A549 (cell line): ENCODE measurements around the gene SORCS2.

Experiments used
- CHD4 ChIP-seq: fragments of 200-600 bp; sonication (generic); IDR thresholded peaks from 2 replicates; pipeline ENCODE4 v1.6.1; 2016; ENCODE audit warnings: antibody characterized with exemption, mild to moderate bottlenecking, borderline replicate concordance
- EHMT2 ChIP-seq: fragments of 200-600 bp; sonication (generic); IDR thresholded peaks from 2 replicates; pipeline ENCODE4 v1.6.1; 2016; ENCODE audit warnings: antibody characterized with exemption, low read depth, mild to moderate bottlenecking, moderate library complexity
- EP300 ChIP-seq, 2 experiments: fragments of >200 bp; sonication (Bioruptor Twin); formaldehyde crosslinking; IDR thresholded peaks; 2 replicates in 1 of 2; 3 replicates in 1 of 2; pipeline ENCODE4 v1.6.1; 2016 to 2017
- HOXA7 ChIP-seq: fragments of 250-450 bp; sonication (Bioruptor Pico); IDR thresholded peaks from 2 replicates; pipeline ENCODE4 v1.5.0; 2020; ENCODE audit warnings: mild to moderate bottlenecking, moderate library complexity
- KDM5A ChIP-seq: fragments of 200-600 bp; sonication (generic); IDR thresholded peaks from 2 replicates; pipeline ENCODE4 v1.6.1; 2016; ENCODE audit warnings: antibody characterized with exemption, mild to moderate bottlenecking
- MAZ ChIP-seq: fragments of 150-350 bp; IDR thresholded peaks from 2 replicates; pipeline ENCODE4 v1.6.1; 2014; ENCODE audit warnings: antibody characterized with exemption, low read depth, low read length, borderline replicate concordance
- POLR2A ChIP-seq: IDR thresholded peaks from 2 replicates; pipeline ENCODE4 v1.6.1; 2012; ENCODE audit warnings: mild to moderate bottlenecking, low read length
- RAD21 ChIP-seq, 2 experiments: fragments of >200 bp in 1 of 2; sonication (Bioruptor Twin) in 1 of 2; formaldehyde crosslinking in 1 of 2; IDR thresholded peaks in 1 of 2; conservative IDR thresholded peaks in 1 of 2; 2 replicates in 1 of 2; 3 replicates in 1 of 2; pipeline ENCODE4 v1.6.1; 2012 to 2018; ENCODE audit warnings: inconsistent platforms in 1 of 2
- RFX5 ChIP-seq: fragments of 450-650 bp; IDR thresholded peaks from 2 replicates; pipeline ENCODE4 v1.7.1; 2014; ENCODE audit warnings: antibody characterized with exemption, mild to moderate bottlenecking, moderate library complexity
- TF ChIP-seq, protein P1 (sequence below): fragments of >200 bp; sonication (Bioruptor Twin); formaldehyde crosslinking; IDR thresholded peaks from 3 replicates; pipeline ENCODE4 v1.5.1; 2016
- TF ChIP-seq, protein P2 (sequence below): fragments of 250-450 bp; sonication (Bioruptor Pico); IDR thresholded peaks from 2 replicates; pipeline ENCODE4 v1.5.0; 2021; ENCODE audit warnings: mild to moderate bottlenecking, moderate library complexity, borderline replicate concordance
- TF ChIP-seq, protein P3 (sequence below): fragments of 200-600 bp; sonication (generic); IDR thresholded peaks from 2 replicates; pipeline ENCODE4 v1.6.1; 2016; ENCODE audit warnings: antibody characterized with exemption, mild to moderate bottlenecking, moderate library complexity
- TF ChIP-seq, protein P4 (sequence below): fragments of 150-350 bp; IDR thresholded peaks from 2 replicates; pipeline ENCODE4 v1.6.1; 2014; ENCODE audit warnings: low read depth, mild to moderate bottlenecking, low read length

DNA sequence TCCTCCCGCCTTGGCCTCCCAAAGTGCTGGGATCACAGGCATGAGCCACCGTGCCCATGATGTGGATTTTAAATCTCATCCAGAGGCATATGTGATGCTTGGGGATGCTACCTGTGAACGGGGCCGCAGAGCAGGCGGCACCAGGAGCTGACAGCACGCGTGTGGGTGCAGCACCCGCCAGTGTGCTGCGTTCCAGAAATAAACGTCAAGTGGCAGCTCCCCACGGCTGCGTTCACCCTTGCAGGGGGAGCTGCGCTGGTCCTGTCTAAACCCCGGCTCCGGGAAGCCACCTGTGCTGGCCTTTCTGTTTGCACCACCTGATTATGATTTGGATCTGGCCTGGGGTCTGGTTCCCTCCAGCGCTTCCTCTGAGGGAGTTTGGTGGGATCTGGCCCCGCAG, 77.8 kb downstream of the SORCS2 start:
- TF ChIP-seq CHD4 (no peak), KDM5A (no peak), RFX5 (no peak), POLR2A (no peak), EHMT2 (no peak), EP300 (IDR thresholded peaks at IDR 0.05) (no peak), HOXA7 (CRISPR knock-in tag) (no peak), RAD21 (conservative IDR thresholded peaks at IDR 0.05 in 1 of 2, IDR thresholded peaks at IDR 0.05 in 1 of 2) (no peak), MAZ (no peak)
- TF ChIP-seq, protein P1, sequence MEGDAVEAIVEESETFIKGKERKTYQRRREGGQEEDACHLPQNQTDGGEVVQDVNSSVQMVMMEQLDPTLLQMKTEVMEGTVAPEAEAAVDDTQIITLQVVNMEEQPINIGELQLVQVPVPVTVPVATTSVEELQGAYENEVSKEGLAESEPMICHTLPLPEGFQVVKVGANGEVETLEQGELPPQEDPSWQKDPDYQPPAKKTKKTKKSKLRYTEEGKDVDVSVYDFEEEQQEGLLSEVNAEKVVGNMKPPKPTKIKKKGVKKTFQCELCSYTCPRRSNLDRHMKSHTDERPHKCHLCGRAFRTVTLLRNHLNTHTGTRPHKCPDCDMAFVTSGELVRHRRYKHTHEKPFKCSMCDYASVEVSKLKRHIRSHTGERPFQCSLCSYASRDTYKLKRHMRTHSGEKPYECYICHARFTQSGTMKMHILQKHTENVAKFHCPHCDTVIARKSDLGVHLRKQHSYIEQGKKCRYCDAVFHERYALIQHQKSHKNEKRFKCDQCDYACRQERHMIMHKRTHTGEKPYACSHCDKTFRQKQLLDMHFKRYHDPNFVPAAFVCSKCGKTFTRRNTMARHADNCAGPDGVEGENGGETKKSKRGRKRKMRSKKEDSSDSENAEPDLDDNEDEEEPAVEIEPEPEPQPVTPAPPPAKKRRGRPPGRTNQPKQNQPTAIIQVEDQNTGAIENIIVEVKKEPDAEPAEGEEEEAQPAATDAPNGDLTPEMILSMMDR = no peak
- TF ChIP-seq, protein P2, sequence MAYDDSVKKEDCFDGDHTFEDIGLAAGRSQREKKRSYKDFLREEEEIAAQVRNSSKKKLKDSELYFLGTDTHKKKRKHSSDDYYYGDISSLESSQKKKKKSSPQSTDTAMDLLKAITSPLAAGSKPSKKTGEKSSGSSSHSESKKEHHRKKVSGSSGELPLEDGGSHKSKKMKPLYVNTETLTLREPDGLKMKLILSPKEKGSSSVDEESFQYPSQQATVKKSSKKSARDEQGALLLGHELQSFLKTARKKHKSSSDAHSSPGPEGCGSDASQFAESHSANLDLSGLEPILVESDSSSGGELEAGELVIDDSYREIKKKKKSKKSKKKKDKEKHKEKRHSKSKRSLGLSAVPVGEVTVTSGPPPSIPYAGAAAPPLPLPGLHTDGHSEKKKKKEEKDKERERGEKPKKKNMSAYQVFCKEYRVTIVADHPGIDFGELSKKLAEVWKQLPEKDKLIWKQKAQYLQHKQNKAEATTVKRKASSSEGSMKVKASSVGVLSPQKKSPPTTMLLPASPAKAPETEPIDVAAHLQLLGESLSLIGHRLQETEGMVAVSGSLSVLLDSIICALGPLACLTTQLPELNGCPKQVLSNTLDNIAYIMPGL (CRISPR knock-in tag) = no peak
- TF ChIP-seq, protein P3, sequence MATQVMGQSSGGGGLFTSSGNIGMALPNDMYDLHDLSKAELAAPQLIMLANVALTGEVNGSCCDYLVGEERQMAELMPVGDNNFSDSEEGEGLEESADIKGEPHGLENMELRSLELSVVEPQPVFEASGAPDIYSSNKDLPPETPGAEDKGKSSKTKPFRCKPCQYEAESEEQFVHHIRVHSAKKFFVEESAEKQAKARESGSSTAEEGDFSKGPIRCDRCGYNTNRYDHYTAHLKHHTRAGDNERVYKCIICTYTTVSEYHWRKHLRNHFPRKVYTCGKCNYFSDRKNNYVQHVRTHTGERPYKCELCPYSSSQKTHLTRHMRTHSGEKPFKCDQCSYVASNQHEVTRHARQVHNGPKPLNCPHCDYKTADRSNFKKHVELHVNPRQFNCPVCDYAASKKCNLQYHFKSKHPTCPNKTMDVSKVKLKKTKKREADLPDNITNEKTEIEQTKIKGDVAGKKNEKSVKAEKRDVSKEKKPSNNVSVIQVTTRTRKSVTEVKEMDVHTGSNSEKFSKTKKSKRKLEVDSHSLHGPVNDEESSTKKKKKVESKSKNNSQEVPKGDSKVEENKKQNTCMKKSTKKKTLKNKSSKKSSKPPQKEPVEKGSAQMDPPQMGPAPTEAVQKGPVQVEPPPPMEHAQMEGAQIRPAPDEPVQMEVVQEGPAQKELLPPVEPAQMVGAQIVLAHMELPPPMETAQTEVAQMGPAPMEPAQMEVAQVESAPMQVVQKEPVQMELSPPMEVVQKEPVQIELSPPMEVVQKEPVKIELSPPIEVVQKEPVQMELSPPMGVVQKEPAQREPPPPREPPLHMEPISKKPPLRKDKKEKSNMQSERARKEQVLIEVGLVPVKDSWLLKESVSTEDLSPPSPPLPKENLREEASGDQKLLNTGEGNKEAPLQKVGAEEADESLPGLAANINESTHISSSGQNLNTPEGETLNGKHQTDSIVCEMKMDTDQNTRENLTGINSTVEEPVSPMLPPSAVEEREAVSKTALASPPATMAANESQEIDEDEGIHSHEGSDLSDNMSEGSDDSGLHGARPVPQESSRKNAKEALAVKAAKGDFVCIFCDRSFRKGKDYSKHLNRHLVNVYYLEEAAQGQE = no peak
- TF ChIP-seq, protein P4, sequence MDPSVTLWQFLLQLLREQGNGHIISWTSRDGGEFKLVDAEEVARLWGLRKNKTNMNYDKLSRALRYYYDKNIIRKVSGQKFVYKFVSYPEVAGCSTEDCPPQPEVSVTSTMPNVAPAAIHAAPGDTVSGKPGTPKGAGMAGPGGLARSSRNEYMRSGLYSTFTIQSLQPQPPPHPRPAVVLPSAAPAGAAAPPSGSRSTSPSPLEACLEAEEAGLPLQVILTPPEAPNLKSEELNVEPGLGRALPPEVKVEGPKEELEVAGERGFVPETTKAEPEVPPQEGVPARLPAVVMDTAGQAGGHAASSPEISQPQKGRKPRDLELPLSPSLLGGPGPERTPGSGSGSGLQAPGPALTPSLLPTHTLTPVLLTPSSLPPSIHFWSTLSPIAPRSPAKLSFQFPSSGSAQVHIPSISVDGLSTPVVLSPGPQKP = no peak
